GM18519 (cell line): ENCODE measurements around the gene TCERG1L.

Experiments used
- ATAC-seq: cut with Tn5 transposase; IDR thresholded peaks from one replicate; pipeline ENCODE4 v1.9.1; 2021; ENCODE audit warnings: mild to moderate bottlenecking, moderate library complexity; ENCODE audit not compliant: unreplicated experiment, low FRiP score

The TCERG1L gene

GRCh38 chr10:131134651-131135050, 176.9 kb downstream of the TCERG1L start:
- no peak for ATAC-seq

DNA sequence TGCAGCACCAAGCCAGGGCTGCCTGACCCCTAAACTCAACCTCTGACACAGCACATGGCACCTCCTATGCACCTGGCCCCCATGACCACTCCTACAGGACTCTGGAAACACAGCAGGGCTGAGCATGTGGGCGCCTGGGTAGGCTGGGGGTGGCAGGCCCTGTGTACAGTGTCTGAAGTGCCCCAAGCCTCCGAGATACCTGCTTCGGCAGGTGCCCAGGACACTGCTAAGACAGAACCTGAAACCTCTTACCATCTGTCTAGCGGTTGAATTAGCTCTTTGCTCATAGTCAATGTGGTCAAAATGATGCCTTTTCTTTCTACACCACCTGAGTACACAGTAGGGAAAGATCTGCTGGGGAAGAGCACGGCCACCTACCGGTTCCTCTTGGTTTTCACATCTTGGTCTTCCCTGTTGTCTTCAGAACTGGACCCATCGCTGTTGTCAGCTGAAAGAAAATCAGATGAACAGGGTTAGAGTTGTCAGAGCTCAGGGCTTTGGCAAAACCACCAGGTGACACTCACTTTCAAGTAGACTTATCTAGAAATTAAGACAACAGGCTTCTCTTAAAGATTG, 177.4 kb downstream of the TCERG1L start:
- no peak for ATAC-seq

DNA sequence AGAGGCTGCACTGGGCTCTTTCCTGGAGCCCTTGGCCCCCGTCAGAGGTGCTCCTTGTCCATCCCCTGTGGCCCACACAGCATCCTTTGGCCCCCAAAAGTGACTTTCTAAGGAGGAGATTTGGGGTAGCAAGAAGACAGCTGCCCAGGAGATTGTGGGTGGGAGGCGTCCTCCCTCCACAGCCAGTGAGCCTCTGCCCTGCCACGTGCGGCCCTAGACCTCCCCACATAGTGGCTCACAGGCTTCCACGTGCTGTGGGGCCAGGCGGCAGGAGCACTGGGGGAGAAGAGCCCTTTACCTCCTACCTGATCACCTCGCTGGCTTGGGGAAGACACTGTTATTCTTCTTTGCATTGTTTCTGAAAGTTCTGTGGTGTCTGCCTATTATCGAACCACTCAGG, 178.8 kb downstream of the TCERG1L start:
- no peak for ATAC-seq

- no peak for ATAC-seq
Observed at GRCh38 chr10:131131726-131132591, 179.6 kb downstream of the TCERG1L start.

- no peak for ATAC-seq
Observed at GRCh38 chr10:131130025-131130424, 181.5 kb downstream of the TCERG1L start.

DNA sequence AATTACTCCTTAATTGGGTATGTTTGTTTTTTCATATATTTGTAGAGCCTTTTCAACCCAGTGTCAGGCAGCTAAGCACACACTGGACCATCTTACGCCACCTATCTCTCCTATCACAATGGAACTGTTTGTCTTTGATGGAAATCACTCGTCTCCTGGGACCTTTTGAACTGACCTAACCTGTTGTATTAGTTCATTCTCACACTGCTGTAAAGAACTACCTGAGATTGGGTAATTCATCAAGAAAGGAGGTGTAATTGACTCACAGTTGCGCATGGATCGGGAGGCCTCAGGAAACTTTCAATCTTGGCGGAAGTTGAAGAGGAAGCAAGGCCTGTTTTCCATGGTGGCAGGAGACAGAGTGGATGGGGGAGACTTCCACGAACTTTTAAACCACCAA, 182.0 kb downstream of the TCERG1L start:
- ATAC-seq: no peak

DNA sequence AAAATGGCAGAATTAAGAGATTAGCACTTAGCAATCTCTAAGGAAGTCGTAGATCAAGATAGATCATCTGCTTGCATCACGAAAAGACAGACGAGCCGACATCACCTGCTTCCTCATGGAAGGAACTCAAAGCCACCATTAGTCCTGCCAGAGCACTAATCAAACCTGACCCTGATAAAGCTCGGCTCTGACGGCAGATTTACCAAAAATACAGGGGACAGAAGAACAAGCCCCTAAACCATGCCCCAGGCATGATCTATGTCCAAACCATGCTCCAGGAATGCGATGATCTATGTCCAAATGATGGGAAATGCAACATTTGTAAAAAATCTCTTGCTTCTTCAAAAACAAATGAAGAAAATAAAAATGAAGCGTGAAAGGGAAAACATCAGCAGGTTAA, 182.8 kb downstream of the TCERG1L start:
- ATAC-seq: no peak

GRCh38 chr10:131127610-131128009, 183.9 kb downstream of the TCERG1L start:
- ATAC-seq: no peak

- ATAC-seq: no peak
Observed at GRCh38 chr10:131127138-131127589, 184.4 kb downstream of the TCERG1L start.

- no peak for ATAC-seq
Observed at GRCh38 chr10:131126321-131127137, 185.0 kb downstream of the TCERG1L start.

GRCh38 chr10:131125511-131126225, 185.9 kb downstream of the TCERG1L start:
- no peak for ATAC-seq

DNA sequence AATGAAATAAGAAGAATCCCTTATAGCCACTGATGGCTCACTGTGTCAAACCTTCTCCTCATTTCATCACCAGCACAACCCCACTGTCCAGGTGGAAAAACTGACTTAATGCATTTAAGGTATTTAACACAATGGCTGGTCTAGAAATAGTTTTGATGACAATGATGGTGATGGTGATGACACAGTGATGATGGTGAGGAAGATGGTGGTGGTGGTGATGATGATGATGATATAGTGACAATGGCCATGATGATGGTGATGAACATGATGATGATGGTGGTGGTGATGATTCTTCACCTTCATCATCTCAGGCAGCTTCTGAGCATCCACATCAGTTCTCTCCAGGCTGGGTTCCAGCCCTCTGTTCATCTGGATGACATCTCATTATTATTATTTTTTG, 186.6 kb downstream of the TCERG1L start:
- ATAC-seq: no peak

- ATAC-seq: no peak
Observed at GRCh38 chr10:131123496-131123895, 188.0 kb downstream of the TCERG1L start.

DNA sequence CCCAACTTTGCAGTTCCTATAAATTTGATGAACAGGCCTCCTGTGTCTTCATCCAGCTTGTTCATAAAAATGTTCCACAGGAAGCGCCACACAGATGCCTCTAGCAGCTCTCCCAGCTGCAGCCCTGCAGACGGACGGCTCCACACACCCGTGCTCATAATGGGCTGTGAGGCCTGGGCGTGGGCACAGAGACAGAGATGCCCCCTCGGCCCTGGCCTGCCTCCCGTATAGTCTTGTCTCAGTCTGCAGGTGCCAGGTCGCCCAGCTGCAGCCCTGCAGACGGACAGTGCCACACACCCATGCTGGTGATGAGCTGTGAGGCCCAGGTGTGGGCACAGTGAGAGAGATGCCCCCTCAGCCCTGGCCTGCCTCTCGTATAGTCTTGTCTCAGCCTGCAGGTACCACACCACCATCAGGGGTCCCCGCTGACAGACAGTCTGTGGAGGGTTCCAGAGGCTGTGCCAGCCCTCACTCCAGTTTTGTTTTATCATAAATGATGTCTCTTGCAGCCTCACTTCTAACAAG, 189.9 kb downstream of the TCERG1L start:
- ATAC-seq: no peak

- ATAC-seq: no peak
Observed at GRCh38 chr10:131119626-131120355, 191.7 kb downstream of the TCERG1L start.

GRCh38 chr10:131117416-131118212, 193.9 kb downstream of the TCERG1L start:
- ATAC-seq: no peak

DNA sequence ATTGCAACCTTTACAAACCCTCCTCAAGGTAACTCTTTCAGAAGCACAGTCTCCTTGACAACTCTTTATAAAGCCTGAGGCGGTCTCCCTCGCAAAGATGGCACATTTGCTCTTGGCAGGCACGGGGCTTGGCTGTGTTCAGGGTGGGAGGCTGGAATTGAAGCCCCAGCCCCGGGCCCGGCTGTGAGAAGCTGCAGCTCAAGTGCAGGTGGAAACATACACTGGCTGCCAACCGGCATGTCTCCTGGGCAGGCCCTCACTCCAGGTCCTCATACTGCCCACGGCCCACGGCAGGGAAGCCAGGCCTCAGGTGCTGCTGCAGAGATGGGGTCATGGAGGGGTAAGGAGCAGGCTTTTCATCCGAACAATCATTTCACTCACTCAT, 194.5 kb downstream of the TCERG1L start:
- ATAC-seq: no peak

GRCh38 chr10:131116216-131116990, 195.1 kb downstream of the TCERG1L start:
- ATAC-seq: no peak
